SK-N-SH (cell line): ENCODE measurements around the gene GTF3A. TPM values are rescaled to one million over a fixed set of nuclear protein-coding genes. Genes with fewer than 3 reads are reported as not detected.

ENCODE experiments used
- CTCF ChIA-PET: fragments of 300-600, 350-600 bp; formaldehyde crosslinking; extraction: SDS; loops from one replicate; lab custom pipeline; 2021; lab: Yijun Ruan, JAX
- POLR2A ChIA-PET: fragments of 350-600 bp; sonication (Branson Sonifier 250); formaldehyde crosslinking; extraction: SDS; loops from one replicate; lab custom pipeline; 2020; ENCODE audit warnings: antibody characterized with exemption, inconsistent platforms; lab: Yijun Ruan, JAX
- DNase-seq: peaks from one replicate; pipeline ENCODE4 v3.0.0; 2012
- H2AFZ ChIP-seq: fragments of 200-600 bp; sonication (generic); 2 replicates; pipeline ENCODE4 v1.8.1; 2016; ENCODE audit warnings: antibody characterized with exemption, mild to moderate bottlenecking, low read depth
- H3F3A ChIP-seq: fragments of 200-600 bp; sonication (generic); replicated peaks from 2 replicates; pipeline ENCODE3; 2016; ENCODE audit warnings: antibody characterized with exemption, mild to moderate bottlenecking; ENCODE audit not compliant: insufficient read depth
- H3K27ac ChIP-seq, 2 experiments: fragments of 200-500 bp in 1 of 2; fragments of 200-600 bp in 1 of 2; sonication (Bioruptor generic) in 1 of 2; sonication (generic), shearing (Covaris generic) in 1 of 2; 2 replicates each; pipeline versions ENCODE4 v1.5.1 to v1.6.1; 2014 to 2016; ENCODE audit warnings: low read depth in 2 of 2, inconsistent platforms in 1 of 2, low read length in 1 of 2, mild to moderate bottlenecking in 1 of 2, mixed read lengths in 1 of 2
- H3K27me3 ChIP-seq: fragments of 200-600 bp; sonication (generic), shearing (Covaris generic); 2 replicates; pipeline ENCODE4 v1.6.1; 2016; ENCODE audit warnings: mixed run types; ENCODE audit not compliant: insufficient read depth
- H3K36me3 ChIP-seq, 2 experiments: fragments of 200-500 bp in 1 of 2; fragments of 200-600 bp in 1 of 2; sonication (Bioruptor generic) in 1 of 2; sonication (generic) in 1 of 2; replicated peaks in 1 of 2; 2 replicates each; pipeline versions ENCODE3 to v1.5.1; 2014 to 2016; ENCODE audit warnings: low read length in 1 of 2, mild to moderate bottlenecking in 1 of 2; ENCODE audit not compliant: insufficient read depth in 2 of 2, control insufficient read depth in 1 of 2
- H3K4me1 ChIP-seq, 2 experiments: fragments of 200-500 bp in 1 of 2; fragments of 200-600 bp in 1 of 2; sonication (Bioruptor generic) in 1 of 2; sonication (generic), shearing (Covaris generic) in 1 of 2; 2 replicates each; pipeline versions ENCODE4 v1.5.1 to v1.6.1; 2014 to 2016; ENCODE audit warnings: low read depth in 1 of 2, low read length in 1 of 2, mixed run types in 1 of 2; ENCODE audit not compliant: insufficient read depth in 2 of 2, control insufficient read depth in 1 of 2
- H3K4me2 ChIP-seq: fragments of 200-600 bp; sonication (generic), shearing (Covaris generic); 2 replicates; pipeline ENCODE4 v1.6.1; 2017; ENCODE audit warnings: mixed run types
- H3K4me3 ChIP-seq, 2 experiments: fragments of 200-500 bp in 1 of 2; fragments of 200-600 bp in 1 of 2; sonication (Bioruptor generic) in 1 of 2; sonication (generic), shearing (Covaris generic) in 1 of 2; 2 replicates each; pipeline versions ENCODE4 v1.5.1 to v1.8.1; 2014 to 2016; ENCODE audit warnings: low read depth in 2 of 2, inconsistent platforms in 1 of 2, low read length in 1 of 2, mild to moderate bottlenecking in 1 of 2, mixed read lengths in 1 of 2, moderate library complexity in 1 of 2
- H3K79me2 ChIP-seq: fragments of 200-600 bp; sonication (generic); 2 replicates; pipeline ENCODE4 v1.8.1; 2017; ENCODE audit warnings: mild to moderate bottlenecking; ENCODE audit not compliant: insufficient read depth
- H3K9ac ChIP-seq: fragments of 200-600 bp; sonication (generic); 2 replicates; pipeline ENCODE4 v1.6.1; 2017; ENCODE audit warnings: mixed run types
- H3K9me2 ChIP-seq: fragments of 200-600 bp; sonication (generic); 2 replicates; pipeline ENCODE4 v1.6.1; 2017; ENCODE audit warnings: mixed run types
- H3K9me3 ChIP-seq: fragments of 200-600 bp; sonication (generic); 2 replicates; pipeline ENCODE4 v1.6.1; 2017; ENCODE audit warnings: mixed run types, mild to moderate bottlenecking, moderate library complexity
- H4K20me1 ChIP-seq: fragments of 200-600 bp; sonication (generic); 2 replicates; pipeline ENCODE4 v1.6.1; 2017; ENCODE audit warnings: mild to moderate bottlenecking, mixed run types; ENCODE audit not compliant: insufficient read depth
- ELF1 ChIP-seq: IDR thresholded peaks from 2 replicates; pipeline ENCODE4 v1.4.0; 2012
- GABPA ChIP-seq: IDR thresholded peaks from 2 replicates; pipeline ENCODE4 v1.4.0; 2012; ENCODE audit warnings: low read depth, mild to moderate bottlenecking
- MXI1 ChIP-seq: IDR thresholded peaks from 2 replicates; pipeline ENCODE4 v1.6.1; 2012; ENCODE audit warnings: mild to moderate bottlenecking, low read depth, low read length, improper control_type of control experiment
- PBX3 ChIP-seq: IDR thresholded peaks from 2 replicates; pipeline ENCODE4; 2012
- RCOR1 ChIP-seq: fragments of 150-350 bp; IDR thresholded peaks from 2 replicates; pipeline ENCODE4 v1.6.1; 2017; ENCODE audit warnings: antibody characterized with exemption, low read length
- REST ChIP-seq: IDR thresholded peaks from 2 replicates; pipeline ENCODE4 v1.6.1; 2012; ENCODE audit warnings: mild to moderate bottlenecking, low read depth, low read length, moderate library complexity
- TAF1 ChIP-seq: IDR thresholded peaks from 2 replicates; pipeline ENCODE4 v1.6.1; 2012; ENCODE audit warnings: low read depth, mild to moderate bottlenecking, low read length, moderate library complexity, borderline replicate concordance
- TCF12 ChIP-seq: IDR thresholded peaks from 2 replicates; pipeline ENCODE4 v1.4.0; 2012
- USF1 ChIP-seq: IDR thresholded peaks from 2 replicates; pipeline ENCODE4 v1.4.0; 2012; ENCODE audit warnings: low read depth, borderline replicate concordance
- YY1 ChIP-seq: IDR thresholded peaks from 2 replicates; pipeline ENCODE4 v1.4.0; 2012; ENCODE audit warnings: low read depth, mild to moderate bottlenecking
- WGBS: methylation state at CpG from one replicate; pipeline ENCODE4 v1.1.6; 2017; ENCODE audit warnings: low lambda C conversion rate; 5-methylcytosine and 5-hydroxymethylcytosine counted together
- polyA plus RNA-seq, 3 experiments: library from polyadenylated mRNA; depleted of rRNA; stranded (reverse); fragments of >200 nt; gene quantifications; 2 replicates each; pipeline ENCODE4 v1.2.3, GENCODE V29; 2012
- TF ChIP-seq, protein P1 (sequence below): fragments of 150-350 bp; IDR thresholded peaks from 2 replicates; pipeline ENCODE4 v1.6.1; 2016; ENCODE audit warnings: mild to moderate bottlenecking, low read depth, low read length
- TF ChIP-seq, protein P2 (sequence below): IDR thresholded peaks from 2 replicates; pipeline ENCODE4 v1.4.0; 2012; ENCODE audit warnings: low read depth, borderline replicate concordance

GTF3A gene
- polyA plus RNA-seq, 1 of the 3 experiments (the other 2 are of a cell fraction), result 75.4 TPM

DNA sequence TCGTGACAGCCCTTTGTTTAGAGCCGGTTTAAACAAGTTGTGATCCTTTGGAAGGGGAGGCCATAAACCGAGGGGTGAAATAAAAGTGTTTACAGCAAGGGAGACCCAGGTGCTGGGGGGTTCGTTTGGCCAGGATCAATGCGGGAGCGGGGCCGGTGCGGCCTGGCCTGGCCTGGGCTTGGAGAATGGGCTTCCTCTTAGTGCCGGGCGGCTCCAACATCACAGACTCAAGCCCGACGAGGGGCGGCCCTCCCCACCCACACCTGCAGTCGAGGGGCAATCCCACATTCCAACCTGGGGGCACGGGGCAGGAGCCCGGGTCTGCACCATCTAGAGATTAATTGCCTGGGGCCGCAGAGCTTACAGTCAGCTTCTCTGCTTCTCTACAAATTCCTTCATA, 42.8 kb upstream of the GTF3A start (continued):
- no peak for TF ChIP-seq TAF1
- TF ChIP-seq, protein P1, sequence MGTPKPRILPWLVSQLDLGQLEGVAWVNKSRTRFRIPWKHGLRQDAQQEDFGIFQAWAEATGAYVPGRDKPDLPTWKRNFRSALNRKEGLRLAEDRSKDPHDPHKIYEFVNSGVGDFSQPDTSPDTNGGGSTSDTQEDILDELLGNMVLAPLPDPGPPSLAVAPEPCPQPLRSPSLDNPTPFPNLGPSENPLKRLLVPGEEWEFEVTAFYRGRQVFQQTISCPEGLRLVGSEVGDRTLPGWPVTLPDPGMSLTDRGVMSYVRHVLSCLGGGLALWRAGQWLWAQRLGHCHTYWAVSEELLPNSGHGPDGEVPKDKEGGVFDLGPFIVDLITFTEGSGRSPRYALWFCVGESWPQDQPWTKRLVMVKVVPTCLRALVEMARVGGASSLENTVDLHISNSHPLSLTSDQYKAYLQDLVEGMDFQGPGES, result no peak
- TF ChIP-seq, all 33 proteins: peak for 0

DNA sequence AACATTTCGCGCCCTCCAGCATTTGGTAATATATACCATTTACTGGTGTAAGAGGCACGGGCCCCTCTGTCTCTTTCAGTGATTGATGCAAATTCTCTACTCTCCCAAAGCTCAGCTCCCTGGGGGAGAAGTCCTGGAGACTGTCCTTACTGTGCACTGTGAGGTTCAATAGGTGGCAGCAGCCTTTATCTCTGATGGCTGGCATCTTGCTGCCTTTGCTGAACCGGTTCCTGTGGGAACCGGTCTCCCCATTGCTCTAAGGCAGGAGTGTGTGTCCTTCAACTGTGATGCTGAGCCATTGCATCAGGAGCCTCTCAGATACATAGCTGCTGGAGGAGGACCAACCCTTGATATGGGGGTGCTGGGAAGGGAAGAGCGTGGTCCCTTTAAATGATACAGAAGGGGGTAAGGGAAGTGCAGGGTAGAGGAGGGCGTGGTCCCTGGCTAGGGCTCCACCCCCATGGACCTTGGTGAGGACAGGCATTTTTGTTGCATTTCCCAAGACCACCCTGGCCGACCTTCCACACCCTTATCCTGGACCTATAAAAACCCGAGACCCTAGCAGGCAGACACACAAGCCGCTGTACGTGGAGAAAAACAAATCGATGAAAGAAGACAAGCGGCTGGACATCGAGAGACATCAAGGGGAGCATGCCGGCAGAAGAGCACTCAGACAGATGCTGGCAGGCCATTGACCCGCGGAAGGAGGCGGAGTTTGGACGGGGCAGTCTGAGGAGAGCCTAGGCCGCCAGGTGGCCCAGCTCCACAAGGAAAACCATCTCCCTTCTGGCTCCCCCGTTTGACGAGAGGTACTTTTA, 41.1 kb upstream of the GTF3A start:
- no peaks in the 10 kb centered on the region for H3K9me3 ChIP-seq
- H3F3A ChIP-seq, result no peaks in the 10 kb centered on the region
- ChIA-PET CTCF (interaction anchor here (0.9 to 12.1 kb wide), 3 partner anchors 21 to 572 kb away, joined by 3 to 186 read pairs (median 22); no protein-coding TSS in a partner anchor), POLR2A (no interaction called here)
- no peaks in the 10 kb centered on the region for H3K36me3 ChIP-seq
- no peaks in the 10 kb centered on the region for H3K79me2 ChIP-seq
- H3K4me1 ChIP-seq, result no peaks in the 10 kb centered on the region
- no peaks in the 10 kb centered on the region for H3K9me2 ChIP-seq
- WGBS, result 45% methylated on average over 22 of the region's 22 CpGs
- H3K4me2 ChIP-seq, result no peak overlapping the region
- no peak for DNase-seq
- H3K4me3 ChIP-seq, result no peak overlapping the region
- no peak for TF ChIP-seq PBX3
- TF ChIP-seq, protein P2, sequence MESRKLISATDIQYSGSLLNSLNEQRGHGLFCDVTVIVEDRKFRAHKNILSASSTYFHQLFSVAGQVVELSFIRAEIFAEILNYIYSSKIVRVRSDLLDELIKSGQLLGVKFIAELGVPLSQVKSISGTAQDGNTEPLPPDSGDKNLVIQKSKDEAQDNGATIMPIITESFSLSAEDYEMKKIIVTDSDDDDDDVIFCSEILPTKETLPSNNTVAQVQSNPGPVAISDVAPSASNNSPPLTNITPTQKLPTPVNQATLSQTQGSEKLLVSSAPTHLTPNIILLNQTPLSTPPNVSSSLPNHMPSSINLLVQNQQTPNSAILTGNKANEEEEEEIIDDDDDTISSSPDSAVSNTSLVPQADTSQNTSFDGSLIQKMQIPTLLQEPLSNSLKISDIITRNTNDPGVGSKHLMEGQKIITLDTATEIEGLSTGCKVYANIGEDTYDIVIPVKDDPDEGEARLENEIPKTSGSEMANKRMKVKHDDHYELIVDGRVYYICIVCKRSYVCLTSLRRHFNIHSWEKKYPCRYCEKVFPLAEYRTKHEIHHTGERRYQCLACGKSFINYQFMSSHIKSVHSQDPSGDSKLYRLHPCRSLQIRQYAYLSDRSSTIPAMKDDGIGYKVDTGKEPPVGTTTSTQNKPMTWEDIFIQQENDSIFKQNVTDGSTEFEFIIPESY, result no peak
- H3K27me3 ChIP-seq, result peaks cover 50% of the 10 kb centered on the region
- no peak overlapping the region for H3K9ac ChIP-seq
- no peaks in the 10 kb centered on the region for H4K20me1 ChIP-seq
- H3K27ac ChIP-seq, result no peak overlapping the region
- H2AFZ ChIP-seq, result no peak overlapping the region

GRCh38 chr13:27384285-27384684, 40.1 kb upstream of the GTF3A start:
- peaks cover 42% of the 10 kb centered on the region for H3K27me3 ChIP-seq
- H3K4me1 ChIP-seq, result no peaks in the 10 kb centered on the region
- no peak overlapping the region for H3K27ac ChIP-seq
- POLR2A ChIA-PET, result no interaction called here
- H3K9me2 ChIP-seq, result no peaks in the 10 kb centered on the region
- CTCF ChIA-PET, result interaction anchor here (0.8 to 5.3 kb wide), 3 partner anchors 9 to 22 kb away, joined by 3 to 22 read pairs (median 8); no protein-coding TSS in a partner anchor
- 35% methylated on average over 4 of the region's 4 CpGs for WGBS
- no peak overlapping the region for H3K9ac ChIP-seq
- no peak overlapping the region for H3K4me2 ChIP-seq
- H3F3A ChIP-seq, result no peaks in the 10 kb centered on the region
- H3K36me3 ChIP-seq, result no peaks in the 10 kb centered on the region
- no peak for DNase-seq
- no peak overlapping the region for H3K4me3 ChIP-seq
- no peaks in the 10 kb centered on the region for H3K79me2 ChIP-seq
- H4K20me1 ChIP-seq, result no peaks in the 10 kb centered on the region
- no peak overlapping the region for H2AFZ ChIP-seq
- no peaks in the 10 kb centered on the region for H3K9me3 ChIP-seq
- no peak for TF ChIP-seq MXI1
- no peak for TF ChIP-seq USF1
- no peak for TF ChIP-seq RCOR1
- no peak for TF ChIP-seq REST
- TF ChIP-seq YY1, result no peak
- TF ChIP-seq, protein P2, result no peak
- TF ChIP-seq ELF1, result no peak
- no peak for TF ChIP-seq TCF12
- TF ChIP-seq GABPA, result no peak
